Measurements from ENCODE around the gene LRIG1.
A peak's percentile ranks its signal among the peaks of the same experiment; 100 is the strongest.

The LRIG1 gene

GRCh38 chr3:66414846-66415245 lies 86.0 kb downstream of the LRIG1 start:
- Histone ChIP-seq H3K4me3 (no peak overlapping the region), H3K27ac (no peak overlapping the region)
- no peak for TF ChIP-seq CTCF (IDR thresholded peaks at IDR 0.05)
- DNase-seq (ENCODE audit: low spot score): no peak

- no peak overlapping the region for H3K4me3 ChIP-seq
- TF ChIP-seq CTCF (IDR thresholded peaks at IDR 0.05): no peak
- H3K27ac ChIP-seq: peak overlapping the region in 1 of 2 donors; percentile 13
- DNase-seq (ENCODE audit: low spot score): peak; percentile 49
These were observed 87.6 kb downstream of the LRIG1 start for GRCh38 chr3:66413151-66413751.

- H3K27ac ChIP-seq: peak overlapping the region in 1 of 2 donors; percentile 13
- no peak overlapping the region for H3K4me3 ChIP-seq
- peak; percentile 56 for DNase-seq (ENCODE audit: low spot score)
- no peak for TF ChIP-seq CTCF (IDR thresholded peaks at IDR 0.05)
These were observed 88.6 kb downstream of the LRIG1 start for GRCh38 chr3:66411961-66412887.

- H3K4me3 ChIP-seq: no peak overlapping the region
- DNase-seq (ENCODE audit: low spot score): peak; percentile 53
- no peak for TF ChIP-seq CTCF (IDR thresholded peaks at IDR 0.05)
- peak overlapping the region in 1 of 2 donors; percentile 28 for H3K27ac ChIP-seq
These were observed 89.3 kb downstream of the LRIG1 start for GRCh38 chr3:66411474-66411873.

GRCh38 chr3:66410976-66411375 lies 89.8 kb downstream of the LRIG1 start:
- H3K4me3 ChIP-seq: no peak overlapping the region
- H3K27ac ChIP-seq: no peak overlapping the region

More at GRCh38 chr3:66410976-66411375, 89.8 kb downstream of the LRIG1 start:
- no peak for DNase-seq (ENCODE audit: low spot score)
- TF ChIP-seq CTCF (IDR thresholded peaks at IDR 0.05): no peak

Measured in coronary artery (tissue), 2 donors.